Limb (tissue), 2 donors: Measurements from ENCODE around the gene SH3PXD2A.

Experiments
- DNase-seq, 2 donors: peaks; one replicate each; pipeline ENCODE4 v3.0.0-alpha.2; 2016; ENCODE audit errors: extremely low spot score in 2 of 2

The SH3PXD2A gene

GRCh38 chr10:103692436-103692951 is 162.9 kb downstream of the SH3PXD2A start:
- DNase-seq: no peak

DNA sequence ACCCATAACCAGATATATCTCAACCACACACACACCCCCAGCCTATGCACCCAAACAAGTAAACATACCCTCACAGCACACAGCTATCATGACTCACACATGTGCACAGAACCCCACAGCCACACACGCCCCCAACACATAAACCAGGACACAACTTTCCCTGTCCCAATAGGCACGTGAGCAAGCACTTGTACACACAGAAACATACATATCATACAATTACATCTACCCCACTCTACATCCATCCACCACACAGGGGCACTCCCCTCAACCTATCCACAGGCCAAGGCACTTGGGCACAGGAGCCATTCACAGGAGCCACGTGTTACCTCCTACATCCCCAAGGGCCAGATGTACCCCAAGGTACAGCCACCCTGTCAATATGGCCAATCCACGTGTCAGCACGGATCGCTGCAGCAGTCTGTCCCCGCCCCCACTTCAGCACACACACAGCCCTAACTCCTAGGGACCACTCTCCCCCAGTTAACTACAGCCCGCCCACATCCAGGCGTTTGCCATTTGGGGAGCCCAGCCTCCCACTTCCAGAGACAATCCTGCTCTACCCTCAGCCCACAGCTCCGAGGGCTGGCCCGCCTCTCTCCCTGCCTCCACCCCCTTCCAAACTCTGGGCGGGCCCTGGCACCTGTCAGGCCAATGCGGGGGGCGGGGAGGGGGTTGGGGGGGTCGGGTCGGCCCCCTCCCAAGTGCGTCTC is 163.5 kb downstream of the SH3PXD2A start:
- peak in 1 of 2 donors; percentile 69 for DNase-seq

GRCh38 chr10:103691267-103691666 is 164.1 kb downstream of the SH3PXD2A start:
- DNase-seq: no peak

- no peak for DNase-seq
Measured at GRCh38 chr10:103690281-103690680, 165.1 kb downstream of the SH3PXD2A start.

DNA sequence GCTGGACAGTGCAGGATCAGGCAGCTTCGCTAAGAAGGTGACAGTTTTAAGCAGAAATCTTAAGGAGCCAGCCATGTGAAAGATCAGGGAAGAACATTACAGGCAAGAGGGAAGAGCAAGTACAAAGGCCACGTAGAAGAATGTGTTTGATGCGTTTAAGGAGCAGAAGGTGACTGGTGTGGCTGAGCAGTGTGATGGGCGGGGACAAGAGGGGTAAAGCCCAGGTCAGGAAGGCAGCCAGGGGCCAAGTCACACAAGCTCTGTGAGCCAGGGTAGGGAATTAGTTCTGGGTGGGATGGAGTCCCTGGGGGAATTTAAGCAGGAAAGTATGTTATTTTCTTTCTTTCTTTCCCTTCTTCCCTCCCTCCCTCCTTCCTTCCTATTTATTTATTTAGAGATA is 166.9 kb downstream of the SH3PXD2A start:
- DNase-seq: no peak

DNA sequence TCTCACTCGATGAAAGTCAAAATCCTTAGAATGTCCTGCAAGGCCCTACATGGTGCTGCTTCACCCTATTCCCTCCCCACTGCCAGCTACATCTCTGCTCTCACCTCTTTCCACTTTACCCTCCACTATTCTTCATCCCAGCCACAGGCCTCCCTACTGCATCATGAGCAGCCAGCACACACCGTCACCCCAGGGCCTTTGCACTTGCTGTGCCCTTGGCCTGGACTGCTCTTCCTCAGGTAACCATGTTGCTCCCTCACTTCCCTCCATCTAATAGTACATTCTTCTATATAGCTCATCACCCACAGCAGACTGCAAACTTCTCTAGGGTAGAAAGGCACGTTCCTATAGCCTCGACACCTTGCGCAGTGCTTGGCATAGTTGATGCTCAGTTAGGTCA is 167.7 kb downstream of the SH3PXD2A start:
- DNase-seq: no peak

DNA sequence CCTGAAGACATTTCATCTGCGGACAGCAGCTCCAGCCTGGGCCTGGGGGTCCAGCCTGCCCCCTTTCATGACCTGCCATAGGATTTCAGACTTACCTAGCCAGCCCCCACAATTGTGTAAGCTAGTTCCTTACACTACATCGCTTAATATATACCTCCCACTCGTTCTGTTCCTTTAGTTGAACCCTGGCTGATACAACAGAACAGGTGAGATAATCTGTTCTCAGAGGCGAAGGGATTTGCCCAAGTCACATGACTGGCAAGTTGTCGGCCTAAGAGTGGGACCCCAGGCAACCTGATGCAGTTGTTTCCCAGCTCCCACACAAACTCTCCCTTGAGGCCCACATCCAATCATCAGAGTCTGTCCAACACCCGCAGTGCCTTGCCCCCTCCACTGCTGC is 168.2 kb downstream of the SH3PXD2A start:
- no peak for DNase-seq

GRCh38 chr10:103685880-103686669 is 169.3 kb downstream of the SH3PXD2A start:
- DNase-seq: peak; percentile 67 to 84

- no peak for DNase-seq
Measured at GRCh38 chr10:103683851-103684250, 171.5 kb downstream of the SH3PXD2A start.

DNA sequence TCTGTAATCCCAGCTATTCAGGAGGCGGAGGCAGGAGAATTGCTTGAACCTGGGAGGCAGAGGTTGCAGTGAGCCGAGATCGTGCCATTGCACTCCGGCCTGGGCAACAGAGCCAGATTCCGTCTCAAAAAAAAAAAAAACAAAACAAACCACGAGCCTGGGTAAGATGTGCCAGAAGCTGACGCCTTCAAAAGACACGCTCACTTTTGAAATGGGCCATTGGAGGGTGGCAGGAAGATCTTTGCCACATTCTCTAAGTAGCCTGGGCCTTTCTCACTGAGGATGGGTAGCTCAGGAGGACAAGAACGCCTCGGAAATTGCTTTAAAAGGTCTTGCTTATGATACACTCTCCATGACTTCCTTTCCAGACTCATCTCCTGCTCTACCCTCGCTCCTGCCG is 172.7 kb downstream of the SH3PXD2A start:
- no peak for DNase-seq

- no peak for DNase-seq
Measured at GRCh38 chr10:103681617-103682399, 173.6 kb downstream of the SH3PXD2A start.

DNA sequence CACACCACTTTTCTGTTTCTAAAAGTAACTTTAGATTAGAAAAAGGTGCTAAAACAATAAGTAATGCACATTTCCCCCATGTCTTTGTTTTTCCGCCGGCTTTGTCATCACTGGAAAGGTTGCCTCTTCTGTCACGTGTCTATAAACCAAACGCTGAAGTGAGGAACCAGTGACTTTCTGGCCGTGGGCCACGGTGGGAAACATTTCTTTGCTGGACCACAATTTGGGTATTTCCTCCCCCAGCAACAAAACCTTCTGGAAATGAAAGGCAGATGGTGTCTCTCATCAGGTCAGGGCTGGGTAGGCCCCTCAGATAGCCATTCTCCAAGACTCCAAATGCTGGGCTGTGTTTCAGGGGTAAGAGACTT is 174.5 kb downstream of the SH3PXD2A start:
- no peak for DNase-seq

GRCh38 chr10:103679096-103679790 is 176.1 kb downstream of the SH3PXD2A start:
- no peak for DNase-seq

GRCh38 chr10:103678178-103678526 is 177.2 kb downstream of the SH3PXD2A start:
- DNase-seq: peak; percentile 85 to 87

- DNase-seq: no peak
Measured at GRCh38 chr10:103677486-103678177, 177.7 kb downstream of the SH3PXD2A start.

GRCh38 chr10:103676851-103677417 is 178.4 kb downstream of the SH3PXD2A start:
- no peak for DNase-seq

- no peak for DNase-seq
Measured at GRCh38 chr10:103676058-103676785, 179.2 kb downstream of the SH3PXD2A start.

- no peak for DNase-seq
Measured at GRCh38 chr10:103673606-103674005, 181.8 kb downstream of the SH3PXD2A start.

DNA sequence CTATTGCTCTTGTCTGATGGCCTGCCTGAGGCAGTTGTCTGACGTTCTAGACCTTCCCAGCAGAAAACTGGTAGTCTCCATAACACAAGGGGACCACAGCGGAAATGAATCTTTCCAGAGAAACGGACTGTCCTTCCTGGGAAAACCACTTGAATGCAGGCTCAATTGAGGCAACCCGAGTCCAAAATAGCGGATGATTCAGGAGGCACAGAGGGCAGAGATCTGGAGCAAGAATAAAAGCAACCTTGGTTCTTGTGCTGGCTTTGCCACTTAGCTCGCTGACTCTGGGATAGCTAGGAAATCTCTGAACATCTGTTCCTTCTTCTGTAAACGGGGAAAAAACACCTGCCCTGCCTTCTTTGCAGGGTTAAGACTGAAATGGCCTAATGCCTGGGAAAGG is 183.0 kb downstream of the SH3PXD2A start:
- DNase-seq: no peak
